ENCODE measurements around the gene MREG. TPM values are rescaled to one million over a fixed set of nuclear protein-coding genes. Genes with fewer than 3 reads are reported as not detected.
"Not testable (repeated sequence)": the region's sequence is repeated elsewhere in the genome, so short reads cannot be mapped to it uniquely, and the experiment has no call there.

The MREG gene
- total RNA-seq, 1 donor from 2014 or later = 4.4 TPM

DNA sequence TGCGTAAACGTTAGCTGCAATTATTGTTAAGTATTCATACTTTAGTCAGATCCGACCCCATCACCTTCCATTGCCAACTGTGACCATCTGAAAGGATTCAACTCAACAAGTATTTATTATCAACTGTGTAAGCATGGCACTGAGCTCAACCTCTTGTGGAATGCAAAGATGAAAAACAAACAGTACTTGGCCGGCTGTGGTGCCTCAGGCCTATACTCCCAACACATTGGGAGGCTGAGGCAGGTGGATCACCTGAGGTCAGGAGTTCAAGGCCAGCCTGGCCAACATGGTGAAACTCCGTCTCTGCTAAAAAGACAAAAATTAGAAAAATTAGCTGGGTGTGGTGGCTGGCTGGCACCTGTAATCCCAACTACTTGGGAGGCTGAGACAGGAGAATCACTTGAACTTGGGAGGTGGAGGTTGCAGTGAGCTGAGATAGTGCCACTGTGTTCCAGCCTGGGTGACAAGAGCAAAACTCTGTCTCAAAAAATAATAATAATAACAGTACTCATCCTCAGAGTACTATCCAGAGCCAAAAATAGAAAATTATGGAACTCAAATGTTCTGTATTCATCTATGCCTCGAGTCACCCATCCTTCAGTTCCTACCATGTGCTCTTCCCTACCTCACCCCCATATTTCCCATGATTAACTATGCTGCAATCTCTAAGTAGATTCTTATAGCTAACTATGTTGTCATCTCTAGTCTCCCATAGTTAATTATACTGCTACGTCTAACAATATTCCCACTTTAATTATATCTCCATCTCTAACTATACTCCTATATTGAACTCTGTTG, 8.6 kb upstream of the MREG start:
- DNase-seq = no peak

GRCh38 chr2:216018709-216019108, 5.4 kb upstream of the MREG start:
- no peak for DNase-seq

- DNase-seq = no peak
Observed at GRCh38 chr2:216017365-216017764, 4.0 kb upstream of the MREG start.

DNA sequence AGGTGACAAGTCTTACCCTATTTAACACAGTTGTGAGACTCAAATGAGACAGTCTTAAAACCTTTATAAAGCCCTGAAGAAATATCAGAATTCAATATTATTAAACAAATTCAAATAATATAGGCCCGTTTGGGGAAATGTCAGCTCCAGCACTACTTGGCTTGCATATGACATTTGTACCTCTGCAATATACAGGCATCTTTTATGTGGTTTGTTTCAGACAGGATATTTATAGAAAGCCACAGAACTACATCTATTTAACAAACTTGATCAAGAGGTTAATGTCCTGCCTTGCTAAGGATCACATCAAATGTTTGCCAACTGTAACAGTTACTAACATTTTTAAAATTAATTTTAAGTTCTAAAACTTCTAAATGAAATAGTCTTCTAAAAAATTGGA, 3.2 kb upstream of the MREG start:
- DNase-seq = no peak

GRCh38 chr2:216015722-216016464, 2.5 kb upstream of the MREG start:
- DNase-seq = peak; percentile 55

GRCh38 chr2:216014986-216015385, 1.6 kb upstream of the MREG start:
- no peak for DNase-seq

GRCh38 chr2:216014006-216014405, 655 bp upstream of the MREG start:
- no peak for DNase-seq

DNA sequence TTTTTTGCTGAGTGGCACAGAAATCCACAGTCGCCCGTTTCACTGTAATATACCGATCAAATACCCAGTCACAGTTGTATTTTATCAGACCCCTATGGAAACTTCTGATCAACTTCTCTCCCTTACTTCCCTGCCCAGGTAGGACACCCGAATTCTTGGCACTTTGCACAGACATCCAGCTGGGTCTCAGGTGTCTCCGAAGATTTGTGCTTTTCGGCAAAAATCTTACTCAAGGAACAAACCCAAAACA, 596 bp downstream of the MREG start:
- DNase-seq = no peak

DNA sequence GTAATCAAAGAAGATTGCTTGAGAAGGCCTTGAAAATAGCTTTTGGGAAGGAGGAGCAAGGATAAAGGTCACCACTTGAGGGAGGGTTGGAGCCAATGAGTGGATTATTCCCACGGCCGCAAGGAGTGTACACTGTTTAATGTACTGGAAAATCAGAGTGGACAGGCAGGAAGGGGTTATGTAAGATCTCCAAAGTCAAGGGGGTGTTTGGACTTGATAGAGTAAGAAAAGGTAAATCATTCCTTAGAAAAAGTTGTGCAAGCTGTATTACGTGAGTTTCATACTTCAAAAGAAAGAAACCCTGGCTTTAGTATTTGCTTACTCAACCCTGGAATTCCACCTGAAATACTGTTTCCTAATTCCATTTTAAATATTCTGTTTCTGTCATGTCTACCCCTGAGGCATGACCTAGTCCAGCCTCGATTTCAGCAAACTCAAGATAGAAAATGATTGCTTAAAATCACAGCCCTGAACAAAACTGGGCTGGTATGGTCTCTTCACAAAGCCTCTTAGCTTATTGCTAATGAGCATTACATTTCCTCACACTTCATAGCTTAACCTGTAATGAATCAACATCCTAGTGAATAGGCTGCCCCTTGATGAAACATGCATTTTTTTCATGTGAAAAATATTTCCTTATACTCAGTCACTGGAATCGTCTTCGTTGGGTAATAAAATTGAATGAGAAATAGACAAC, 1.1 kb downstream of the MREG start:
- DNase-seq = peak; percentile 39

- DNase-seq = not testable (repeated sequence)
Observed at GRCh38 chr2:216009215-216009614, 4.1 kb downstream of the MREG start.

DNA sequence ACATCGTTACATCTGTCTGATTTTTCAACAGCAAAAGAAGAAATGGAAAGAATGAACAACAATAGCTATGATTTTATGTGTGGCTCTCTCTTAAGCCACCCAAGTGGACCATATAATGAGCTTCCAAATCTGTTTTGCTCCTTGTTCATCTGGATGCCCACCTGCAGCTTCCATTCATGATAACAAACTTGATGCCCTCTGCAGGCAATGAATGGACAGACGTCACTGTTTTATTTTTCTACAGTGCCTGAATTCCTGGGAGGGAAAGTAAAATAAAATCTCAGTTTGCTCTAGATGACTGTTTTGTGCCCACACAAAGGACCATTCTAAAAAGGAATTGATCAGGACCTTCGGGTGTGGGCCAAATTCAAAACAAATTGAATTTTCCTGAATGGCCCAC, 5.0 kb downstream of the MREG start:
- DNase-seq = no peak

GRCh38 chr2:216006164-216006663, 7.1 kb downstream of the MREG start:
- DNase-seq = no peak

- no peak for DNase-seq
Observed at GRCh38 chr2:216004697-216005283, 8.6 kb downstream of the MREG start.

DNA sequence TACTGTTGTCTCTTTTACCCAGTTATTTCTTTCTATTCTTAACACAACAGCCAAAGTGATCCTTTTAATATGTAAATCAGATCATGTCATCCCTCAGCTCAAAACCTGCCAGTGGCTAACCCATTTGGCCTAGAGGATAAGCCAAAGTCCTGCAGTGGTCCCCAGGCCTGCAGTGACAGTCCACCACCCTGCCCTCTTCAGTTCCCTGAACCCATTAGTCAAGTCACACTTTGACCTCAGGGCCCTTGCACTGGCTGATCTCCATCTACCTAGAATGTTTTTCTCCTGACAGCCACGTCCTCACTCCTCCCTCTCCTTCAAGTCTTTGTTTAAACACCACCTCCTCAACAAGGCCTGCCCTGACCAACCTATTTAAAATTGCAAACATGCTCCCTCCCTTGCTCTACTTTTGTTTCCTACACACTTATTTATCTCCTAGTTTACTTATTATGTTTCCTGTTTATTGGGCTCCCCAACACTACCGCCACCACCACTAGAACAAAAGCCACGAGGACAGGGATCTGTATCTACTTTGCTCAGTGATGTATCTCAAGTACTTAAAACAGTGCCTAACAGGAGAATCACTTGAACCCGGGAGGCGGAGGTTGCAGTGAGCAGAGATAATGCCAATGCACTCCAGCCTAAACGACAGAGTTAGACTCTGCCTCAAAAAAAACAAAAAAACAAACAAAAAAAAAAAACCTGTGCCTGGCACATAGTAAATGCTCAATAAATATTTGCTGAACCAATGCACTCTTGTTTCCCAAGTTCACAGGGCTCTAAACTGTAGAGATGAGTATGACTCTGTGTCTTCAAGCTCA, 9.3 kb downstream of the MREG start:
- no peak for DNase-seq

DNA sequence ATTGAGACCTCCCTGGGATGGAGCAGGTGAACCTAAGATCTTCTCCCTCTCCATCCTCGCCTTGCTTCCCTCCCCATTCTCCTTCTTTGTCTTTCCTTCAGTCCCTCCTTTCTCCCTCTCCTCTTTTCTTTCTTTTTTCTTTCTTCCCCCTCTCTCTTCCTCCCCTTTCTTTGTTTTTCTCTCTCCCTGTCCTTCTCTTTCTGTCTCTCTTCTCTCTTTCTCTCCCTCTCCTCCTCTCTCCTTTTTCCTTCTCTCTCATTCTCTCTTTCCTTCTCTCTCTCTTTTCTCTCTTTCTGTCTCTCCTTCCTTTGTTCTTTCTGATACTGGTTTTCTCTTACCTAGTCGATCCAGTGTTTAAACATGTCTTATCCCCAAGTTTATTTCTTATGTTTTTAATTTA, 10.7 kb downstream of the MREG start:
- DNase-seq = no peak

DNA sequence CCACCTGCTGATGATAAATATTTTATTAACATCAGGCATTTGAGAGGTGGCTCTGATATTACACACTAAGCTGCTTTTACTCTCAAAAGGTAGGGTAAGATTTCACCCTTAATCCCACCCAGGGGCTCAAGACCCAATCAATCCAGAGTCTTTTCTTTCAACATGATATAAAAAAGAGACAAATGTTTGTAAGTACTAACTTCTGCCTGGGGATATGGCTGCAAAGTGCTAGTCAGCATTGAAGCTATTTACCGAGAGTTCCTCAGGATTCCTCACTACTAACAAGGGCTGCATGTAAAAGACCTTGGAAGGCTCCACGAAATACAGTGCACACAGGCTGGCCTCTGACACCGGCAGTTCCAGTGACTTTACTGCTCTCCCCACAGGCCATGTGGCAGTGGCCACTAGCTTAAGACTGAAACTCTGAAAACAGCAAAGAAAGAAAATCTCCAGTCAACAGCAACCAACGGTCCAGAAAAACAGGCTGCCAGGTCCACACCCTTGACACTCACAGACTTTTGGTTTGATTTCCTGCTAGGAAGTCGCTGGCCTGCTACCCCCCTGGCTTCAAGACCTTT, 11.2 kb downstream of the MREG start:
- no peak for DNase-seq

DNA sequence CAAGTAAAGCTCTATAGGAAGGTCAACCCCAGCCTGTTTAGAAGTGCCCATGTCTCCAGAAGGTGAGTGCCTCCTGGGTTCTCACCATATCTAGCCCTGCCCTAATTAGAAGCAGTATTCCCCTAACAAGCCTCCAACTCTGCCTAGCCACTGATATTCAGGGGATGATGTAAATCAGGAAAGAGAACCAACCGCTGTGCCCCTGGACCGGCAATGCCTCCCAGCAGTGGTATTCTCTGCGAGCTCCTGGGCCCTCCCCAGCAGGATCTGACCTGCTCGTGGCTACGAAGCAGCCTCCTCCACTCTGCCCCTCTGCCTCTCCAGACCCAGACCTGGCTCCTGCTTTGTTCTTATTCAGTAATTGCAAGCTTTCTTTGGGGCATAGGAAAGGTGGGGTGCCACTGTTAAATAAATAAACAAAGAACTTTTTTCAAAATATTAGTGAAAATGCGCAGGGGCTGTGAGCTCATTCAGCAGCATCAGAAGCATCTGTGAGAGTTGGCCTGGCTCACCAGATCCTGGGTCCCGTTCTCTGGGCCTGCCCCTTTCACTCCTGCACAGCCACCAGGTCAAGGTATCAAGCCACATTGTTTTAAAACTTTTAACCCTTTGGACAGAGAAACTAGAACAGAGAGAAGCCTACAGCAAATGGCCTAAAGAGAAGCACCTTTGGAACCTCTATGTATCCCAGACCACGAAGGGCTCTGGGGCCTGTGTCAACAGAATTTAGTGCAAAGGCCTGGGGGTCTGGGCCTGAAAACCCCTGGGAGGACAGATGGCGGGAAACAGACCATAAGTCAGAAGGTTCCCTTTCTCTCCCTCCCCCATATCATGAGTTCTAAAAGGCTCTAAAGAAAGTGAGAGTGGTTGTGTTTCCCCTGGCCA, 11.9 kb downstream of the MREG start:
- no peak for DNase-seq

GRCh38 chr2:215998636-215999035, 14.7 kb downstream of the MREG start:
- DNase-seq = no peak

DNA sequence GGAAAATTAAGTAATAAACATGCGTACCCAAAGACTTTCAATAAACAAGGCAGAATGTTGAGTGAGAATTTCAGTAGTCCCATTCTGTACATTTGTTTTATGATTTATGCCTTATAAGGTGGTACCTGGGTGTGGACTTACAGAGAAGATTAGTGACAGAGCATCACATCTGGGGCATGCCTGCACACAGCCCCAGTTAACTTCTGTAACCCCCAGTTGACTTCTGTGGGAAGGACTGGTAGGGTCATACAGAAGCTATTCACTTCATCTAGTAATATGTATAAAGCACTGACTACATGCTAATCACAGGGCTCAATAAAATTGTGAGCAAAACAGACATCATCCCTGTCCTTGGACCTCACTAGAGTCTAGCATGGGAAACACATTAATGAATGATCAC, 16.1 kb downstream of the MREG start:
- DNase-seq = no peak

DNA sequence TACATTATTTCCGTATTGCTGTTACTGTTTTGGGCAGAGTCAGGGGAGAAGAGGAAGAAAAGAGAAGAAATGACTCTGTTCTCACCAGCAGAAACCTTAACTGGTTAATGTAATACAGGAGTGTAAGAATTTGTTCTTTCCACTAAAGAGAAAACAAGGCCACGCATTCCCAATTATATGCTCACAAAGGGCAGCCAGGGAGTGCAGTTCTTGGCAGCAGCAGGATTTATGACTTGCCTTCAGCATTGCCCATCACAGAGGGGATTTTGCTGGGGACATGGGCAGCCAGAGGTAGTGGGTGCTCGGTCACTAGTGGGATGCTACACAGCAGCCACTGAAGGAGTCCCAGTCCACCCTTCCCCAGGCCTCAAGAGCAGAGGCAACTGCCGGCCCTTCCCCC, 18.4 kb downstream of the MREG start:
- no peak for DNase-seq
